ENCODE results near the gene PLA2G15. TPM values are rescaled to one million over a fixed set of nuclear protein-coding genes. Genes with fewer than 3 reads are reported as not detected.

The PLA2G15 gene
- total RNA-seq, 1 donor from 2014 or later, result 15.4 TPM

DNA sequence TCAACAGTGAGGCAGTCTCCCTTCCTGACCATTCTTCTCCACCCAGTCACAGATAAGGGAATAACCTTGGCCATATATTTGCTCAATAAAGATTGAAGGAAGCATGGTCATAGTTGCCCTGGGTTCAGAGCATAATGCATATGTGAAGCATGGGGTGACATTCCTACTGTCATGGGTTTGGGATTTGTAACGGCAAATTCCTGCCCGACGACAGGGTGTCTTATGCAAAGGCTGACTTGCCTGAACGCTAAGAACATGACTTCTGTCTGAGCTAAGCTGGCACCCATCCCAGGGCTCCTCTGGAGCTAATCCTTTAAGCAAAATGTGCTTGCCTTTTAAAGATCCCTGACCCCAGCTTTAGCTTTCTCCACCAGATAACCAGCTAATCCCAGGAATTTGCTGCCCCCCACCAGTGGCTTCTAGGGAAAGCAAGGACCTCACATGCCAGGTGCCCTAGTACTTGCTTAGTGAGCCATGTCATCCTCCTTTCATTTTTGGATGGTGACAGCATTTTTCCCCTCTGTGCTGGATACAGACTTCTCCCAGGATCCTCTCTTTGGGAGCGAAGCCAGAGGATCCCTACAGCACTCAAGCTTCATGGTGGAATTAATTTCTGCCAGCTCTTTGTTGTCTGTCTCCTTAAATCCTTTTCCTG lies 53.9 kb downstream of the PLA2G15 start:
- peak; percentile 69 for DNase-seq

DNA sequence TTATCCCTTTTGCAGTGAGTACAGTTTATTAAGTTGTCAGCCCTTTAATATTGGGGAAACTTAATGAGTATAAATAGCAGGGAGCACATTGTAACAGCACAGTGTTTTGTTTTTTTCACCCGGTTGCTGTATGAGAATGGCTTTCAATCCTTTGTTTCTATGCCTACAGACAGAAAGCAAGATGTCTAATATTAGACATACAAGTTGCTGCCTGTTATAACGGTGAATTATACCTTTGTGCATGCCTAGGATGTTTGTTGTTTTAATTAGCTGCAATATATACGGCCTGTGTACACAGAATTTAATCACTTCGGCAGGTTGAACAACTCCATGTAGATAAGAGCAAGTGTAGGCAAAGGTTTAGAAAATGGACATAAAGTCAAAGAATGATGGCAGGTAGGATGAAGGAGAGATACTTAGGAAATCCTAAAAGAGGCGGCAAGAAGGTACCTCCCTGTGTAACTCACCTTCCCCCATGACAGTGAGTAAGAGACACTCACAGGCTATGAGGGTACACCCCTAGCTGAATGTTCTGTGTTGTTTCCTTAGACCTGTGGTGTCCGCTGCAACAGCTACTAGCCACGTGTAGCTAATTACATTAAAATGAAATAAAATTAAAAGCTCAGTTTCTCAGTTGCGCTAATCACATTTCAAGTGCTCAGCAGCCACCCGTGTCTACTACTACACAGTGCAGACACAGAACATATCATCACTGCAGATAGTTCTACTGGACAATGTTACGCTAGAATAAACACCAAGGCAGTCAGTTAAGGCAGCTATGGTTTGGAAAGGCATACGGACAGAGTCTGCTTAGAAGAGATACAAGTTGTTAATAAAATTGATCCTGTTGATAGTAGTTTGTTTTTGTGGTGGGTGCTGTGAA lies 54.6 kb downstream of the PLA2G15 start:
- DNase-seq, result no peak

DNA sequence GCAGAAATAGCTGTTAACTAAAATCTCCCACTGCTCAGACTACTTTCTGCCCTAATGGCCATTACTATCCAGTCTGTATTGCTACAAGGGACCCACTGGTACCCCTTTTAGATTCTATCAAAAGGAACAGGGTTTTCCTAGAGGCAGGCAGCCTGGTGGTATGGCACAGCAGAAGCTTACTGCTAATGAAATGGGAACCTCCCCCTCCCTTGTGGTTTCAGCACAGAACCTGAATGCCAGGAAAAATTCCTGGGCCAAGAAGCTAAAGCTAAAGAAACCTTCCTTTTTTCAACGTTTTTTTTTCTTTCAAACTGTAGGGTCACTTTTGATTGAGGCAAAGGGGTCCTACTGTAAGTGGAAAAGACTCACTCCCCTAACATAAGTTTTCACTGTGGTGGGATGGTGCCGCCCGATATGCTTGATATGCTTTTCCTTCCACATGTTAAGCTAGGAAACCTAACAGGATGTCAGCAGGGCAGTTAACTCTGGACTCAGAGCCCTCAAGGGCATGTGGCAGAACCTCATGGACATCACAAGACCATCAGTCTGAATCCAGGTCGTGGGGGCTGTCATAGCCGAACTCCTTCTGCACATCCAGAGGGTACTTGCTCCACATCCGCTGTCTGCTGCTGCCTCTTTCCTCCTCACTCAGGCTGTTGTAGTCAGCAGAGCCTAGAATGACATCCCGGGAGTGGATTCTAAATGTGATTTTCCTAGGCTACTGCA lies 55.7 kb downstream of the PLA2G15 start:
- no peak for DNase-seq

DNA sequence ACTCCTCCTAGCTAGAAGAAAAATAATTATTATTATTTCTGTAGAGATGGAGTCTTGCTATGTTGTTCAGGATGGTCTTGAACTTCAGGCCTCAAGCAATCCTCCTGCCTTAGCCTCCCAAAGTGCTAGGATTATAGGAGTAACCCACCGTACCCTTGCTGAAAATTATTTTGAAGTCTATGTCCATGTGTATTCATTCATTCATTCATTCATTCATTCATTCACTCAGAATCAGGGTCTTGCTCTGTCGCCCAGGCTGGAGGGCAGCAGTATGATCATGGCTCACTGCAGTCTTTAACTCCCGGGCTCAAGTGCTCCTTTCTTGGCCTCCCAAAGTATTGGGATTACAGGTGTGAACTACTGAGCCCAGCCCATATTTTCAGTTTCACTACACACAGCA lies 61.5 kb downstream of the PLA2G15 start:
- DNase-seq, result no peak

DNA sequence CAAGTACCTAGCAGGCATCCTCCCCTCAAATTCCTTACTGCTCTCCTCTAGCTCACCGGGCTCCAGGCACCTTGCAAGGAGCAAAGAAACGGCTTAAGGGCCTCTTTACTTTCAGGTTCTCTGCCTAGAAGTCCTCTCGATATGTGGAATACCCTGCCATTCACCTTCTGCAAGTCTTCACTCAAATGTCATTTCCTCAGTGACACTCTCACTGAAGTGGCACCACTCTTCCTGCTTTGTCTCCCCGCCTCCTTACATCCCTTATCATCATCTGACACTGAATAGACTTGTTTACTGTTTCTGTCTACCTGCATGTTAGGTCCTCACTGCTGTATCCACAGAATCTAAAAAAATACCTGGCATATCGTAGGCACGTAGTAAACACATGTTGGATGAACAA lies 64.6 kb downstream of the PLA2G15 start:
- no peak for DNase-seq

DNA sequence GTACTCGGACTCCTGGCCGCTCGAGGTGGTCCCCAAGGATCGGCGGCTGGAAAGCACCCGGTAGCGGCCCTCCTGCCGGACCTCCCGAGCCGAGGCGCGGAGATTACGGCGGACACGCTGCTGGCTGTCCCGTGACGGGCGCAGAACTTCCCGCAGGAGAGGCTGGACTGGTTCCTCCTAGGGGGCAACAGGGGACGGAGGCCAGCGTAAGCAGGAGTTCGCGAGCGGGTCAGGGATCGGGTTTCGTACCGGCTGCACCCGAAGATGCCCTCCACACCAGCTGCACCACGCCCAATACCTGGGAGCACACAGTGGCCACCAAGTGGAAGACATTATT lies 65.2 kb downstream of the PLA2G15 start:
- no peak for DNase-seq

Small RNA genes lying within 50 kb of the gene (small RNA-seq; reads per million reads assigned to genes)
- not detected for gene RNU6-1262P (ENCODE audit: low replicate concordance)

Other genes with a start within 250 kb of the PLA2G15 start
- 1.8 TPM for gene DPEP2, start 245.9 kb upstream of the PLA2G15 start, total RNA-seq
- not detected for gene DPEP2NB, start 229.5 kb upstream of the PLA2G15 start, total RNA-seq
- 6.1 TPM for gene DDX28, start 222.1 kb upstream of the PLA2G15 start, total RNA-seq
- 11.0 TPM for gene DUS2, start 222.1 kb upstream of the PLA2G15 start, total RNA-seq
- gene NFATC3, start 160.0 kb upstream of the PLA2G15 start, total RNA-seq, result 21.5 TPM
- 22.9 TPM for gene ESRP2, start 9.2 kb upstream of the PLA2G15 start, total RNA-seq
- 18.1 TPM for gene SLC7A6, start 19.2 kb downstream of the PLA2G15 start, total RNA-seq
- 12.3 TPM for gene SLC7A6OS, start 65.6 kb downstream of the PLA2G15 start, total RNA-seq
- gene PRMT7, start 65.6 kb downstream of the PLA2G15 start, total RNA-seq, result 44.6 TPM
- gene SMPD3, start 203.1 kb downstream of the PLA2G15 start, total RNA-seq, result 6.7 TPM